H9 (cell line): Measurements from ENCODE around the gene DGLUCY. TPM values are rescaled to one million over a fixed set of nuclear protein-coding genes. Genes with fewer than 3 reads are reported as not detected.

Source experiments
- DNase-seq: peaks from one replicate; pipeline ENCODE4 v3.0.0-alpha.2; 2017
- H2AFZ ChIP-seq: one replicate; pipeline ENCODE4 v1.6.1; 2013; ENCODE audit warnings: mild to moderate bottlenecking, low read length, control low read depth, moderate library complexity
- H2AK5ac ChIP-seq: 2 replicates; pipeline ENCODE4 v1.6.1; 2013; ENCODE audit warnings: low read length, control low read depth, mixed read lengths; ENCODE audit not compliant: insufficient read length
- H2BK120ac ChIP-seq: one replicate; pipeline ENCODE4 v1.6.1; 2013; ENCODE audit warnings: low read depth, mild to moderate bottlenecking, low read length, control low read depth, inconsistent platforms; ENCODE audit not compliant: poor library complexity, severe bottlenecking
- H2BK12ac ChIP-seq: 2 replicates; pipeline ENCODE4 v1.6.1; 2013; ENCODE audit warnings: low read length, control low read depth, mixed read lengths, low read depth; ENCODE audit not compliant: insufficient read length
- H2BK15ac ChIP-seq: 2 replicates; pipeline ENCODE4 v1.6.1; 2013; ENCODE audit warnings: low read depth, low read length, control low read depth
- H2BK20ac ChIP-seq: one replicate; pipeline ENCODE4 v1.6.1; 2013; ENCODE audit warnings: low read depth, mild to moderate bottlenecking, low read length, control low read depth, inconsistent platforms; ENCODE audit not compliant: poor library complexity, severe bottlenecking
- H2BK5ac ChIP-seq: 2 replicates; pipeline ENCODE4 v1.6.1; 2013; ENCODE audit warnings: low read length, control low read depth, mixed read lengths; ENCODE audit not compliant: insufficient read length
- H3K14ac ChIP-seq: 2 replicates; pipeline ENCODE4 v1.6.1; 2013; ENCODE audit warnings: low read length, control low read depth; ENCODE audit not compliant: insufficient read depth
- H3K18ac ChIP-seq: 2 replicates; pipeline ENCODE4 v1.6.1; 2013; ENCODE audit warnings: low read depth, mild to moderate bottlenecking, mixed read lengths, low read length, control low read depth; ENCODE audit not compliant: insufficient read length
- H3K23ac ChIP-seq: 2 replicates; pipeline ENCODE4 v1.6.1; 2013; ENCODE audit warnings: low read length, control low read depth, mixed read lengths, low read depth; ENCODE audit not compliant: insufficient read length
- H3K23me2 ChIP-seq: 2 replicates; pipeline ENCODE4 v1.6.1; 2013; ENCODE audit warnings: low read depth, mild to moderate bottlenecking, mixed read lengths, low read length, control low read depth; ENCODE audit not compliant: insufficient read length, poor library complexity, severe bottlenecking
- H3K27ac ChIP-seq: 2 replicates; pipeline ENCODE4 v1.5.1; 2013; ENCODE audit warnings: low read length, control low read depth, mixed read lengths, low read depth; ENCODE audit not compliant: insufficient read length
- H3K27me3 ChIP-seq: 2 replicates; pipeline ENCODE4 v1.6.1; 2013; ENCODE audit warnings: low read length, control low read depth, inconsistent platforms; ENCODE audit not compliant: insufficient read depth
- H3K4ac ChIP-seq: 2 replicates; pipeline ENCODE4 v1.6.1; 2013; ENCODE audit warnings: low read depth, mild to moderate bottlenecking, control low read depth, inconsistent platforms, low read length, moderate library complexity
- H3K4me1 ChIP-seq: 2 replicates; pipeline ENCODE4 v1.6.1; 2013; ENCODE audit warnings: low read length, control low read depth, inconsistent platforms; ENCODE audit not compliant: insufficient read depth
- H3K4me2 ChIP-seq: 2 replicates; pipeline ENCODE4 v1.6.1; 2013; ENCODE audit warnings: low read length, control low read depth, mixed read lengths; ENCODE audit not compliant: insufficient read length, insufficient read depth
- H3K56ac ChIP-seq: 2 replicates; pipeline ENCODE4 v1.6.1; 2013; ENCODE audit warnings: low read depth, mild to moderate bottlenecking, mixed read lengths, low read length, control low read depth; ENCODE audit not compliant: insufficient read length
- H3K79me1 ChIP-seq: 2 replicates; pipeline ENCODE4 v1.6.1; 2013; ENCODE audit warnings: low read depth, mild to moderate bottlenecking, moderate library complexity, low read length, control low read depth, inconsistent platforms; ENCODE audit not compliant: insufficient read depth, poor library complexity, severe bottlenecking
- H3K79me2 ChIP-seq: 2 replicates; pipeline ENCODE4 v1.6.1; 2013; ENCODE audit warnings: low read length, control low read depth, inconsistent platforms; ENCODE audit not compliant: insufficient read depth
- H3K9ac ChIP-seq: 2 replicates; pipeline ENCODE4 v1.6.1; 2013; ENCODE audit warnings: low read length, control low read depth, mixed read lengths; ENCODE audit not compliant: insufficient read length; ENCODE audit errors: extremely low read depth
- H3K9me3 ChIP-seq: one replicate; pipeline ENCODE4 v1.6.1; 2013; ENCODE audit warnings: low read depth, low read length, inconsistent platforms; ENCODE audit not compliant: control insufficient read depth
- H3T11ph ChIP-seq: one replicate; pipeline ENCODE4 v1.6.1; 2013; ENCODE audit warnings: mild to moderate bottlenecking, low read length, control low read depth, inconsistent platforms
- H4K20me1 ChIP-seq: one replicate; pipeline ENCODE4 v1.6.1; 2013; ENCODE audit not compliant: control insufficient read depth, insufficient read length, insufficient read depth
- H4K5ac ChIP-seq: 2 replicates; pipeline ENCODE4 v1.6.1; 2013; ENCODE audit warnings: low read depth, mild to moderate bottlenecking, mixed read lengths, low read length, control low read depth; ENCODE audit not compliant: insufficient read length
- H4K8ac ChIP-seq: replicated peaks from 2 replicates; pipeline ENCODE4 v1.6.1; 2013; ENCODE audit warnings: low read length, control low read depth, mixed read lengths, low read depth; ENCODE audit not compliant: insufficient read length
- H4K91ac ChIP-seq: 2 replicates; pipeline ENCODE4 v1.6.1; 2013; ENCODE audit warnings: low read depth, mild to moderate bottlenecking, moderate library complexity, mixed read lengths, low read length, control low read depth; ENCODE audit not compliant: insufficient read length
- H3K27ac Mint-ChIP-seq, 3 experiments: 2 replicates in 2 of 3; 3 replicates in 1 of 3; pipeline ENCODE4 v1.8.0; 2020 to 2021; ENCODE audit warnings: mixed read lengths in 3 of 3, mild to moderate bottlenecking in 1 of 3, moderate library complexity in 1 of 3
- H3K27me3 Mint-ChIP-seq: 2 replicates; pipeline ENCODE4 v1.8.0; 2021; ENCODE audit warnings: low read depth, mild to moderate bottlenecking, moderate library complexity, mixed read lengths
- H3K36me3 Mint-ChIP-seq, 3 experiments: 2 replicates in 2 of 3; 3 replicates in 1 of 3; pipeline ENCODE4 v1.8.0; 2020 to 2021; ENCODE audit warnings: low read depth in 3 of 3, mixed read lengths in 3 of 3; ENCODE audit not compliant: insufficient read depth in 1 of 3
- H3K4me1 Mint-ChIP-seq, 2 experiments: 2 replicates each; pipeline ENCODE4 v1.8.0; 2020; ENCODE audit warnings: mixed read lengths in 2 of 2
- H3K4me3 Mint-ChIP-seq, 2 experiments: 2 replicates in 1 of 2; 3 replicates in 1 of 2; pipeline ENCODE4 v1.8.0; 2020 to 2021; ENCODE audit warnings: mild to moderate bottlenecking in 2 of 2, mixed read lengths in 2 of 2, moderate library complexity in 1 of 2
- H3K9me3 Mint-ChIP-seq, 2 experiments: 2 replicates in 1 of 2; 3 replicates in 1 of 2; pipeline ENCODE4 v1.8.0; 2020; ENCODE audit warnings: mild to moderate bottlenecking in 2 of 2, mixed read lengths in 2 of 2, moderate library complexity in 1 of 2
- CTCF ChIP-seq: fragments of 200-600 bp; sonication (generic); conservative IDR thresholded peaks from 3 replicates; pipeline ENCODE4 v1.8.0; 2021; ENCODE audit warnings: antibody characterized with exemption, mild to moderate bottlenecking
- WGBS: extraction: QIAGEN DNeasy Blood & Tissue Kit; methylation state at CpG from one replicate; pipeline ENCODE4 v1.1.7; 2013; ENCODE audit warnings: missing lambda C conversion rate, low lambda C conversion rate, mixed read lengths; ENCODE audit not compliant: insufficient read length; ENCODE audit errors: extremely low coverage; 5-methylcytosine and 5-hydroxymethylcytosine counted together
- total RNA-seq: library from RNA; stranded (reverse); gene quantifications from 2 replicates; pipeline ENCODE4 v1.2.1, GENCODE V29; 2021

Gene DGLUCY
- total RNA-seq, 1 experiment from 2014 or later, result 29.6 TPM

- TF ChIP-seq CTCF, result no peak
- H4K20me1 ChIP-seq, result no peaks in the 10 kb centered on the region
- no peaks in the 10 kb centered on the region for H3K9me3 ChIP-seq
- peaks cover 4 to 18% of the 10 kb centered on the region in 2 experiments; a peak in 3 of 4 replicates for H3K4me1 Mint-ChIP-seq
- H2BK12ac ChIP-seq, result no peak overlapping the region
- no peak overlapping the region for H2BK120ac ChIP-seq
- H3K4me2 ChIP-seq, result no peak overlapping the region
- H3K79me1 ChIP-seq, result no peaks in the 10 kb centered on the region
- no peak overlapping the region for H3K4me3 Mint-ChIP-seq
- no peaks in the 10 kb centered on the region; a peak in 1 of 7 replicates for H3K36me3 Mint-ChIP-seq
- no peak overlapping the region for H4K5ac ChIP-seq
- H4K91ac ChIP-seq, result no peak overlapping the region
- peaks cover 0 to 3% of the 10 kb centered on the region in 2 experiments; a peak in 2 of 5 replicates for H3K9me3 Mint-ChIP-seq
- H3K23me2 ChIP-seq, result no peaks in the 10 kb centered on the region
- H4K8ac ChIP-seq, result no peak overlapping the region
- no peak overlapping the region for H3K9ac ChIP-seq
- H2BK15ac ChIP-seq, result no peak overlapping the region
- no peak overlapping the region for H3K27ac Mint-ChIP-seq
- no peak overlapping the region for H2AK5ac ChIP-seq
- H3K4ac ChIP-seq, result no peak overlapping the region
- H3K23ac ChIP-seq, result no peak overlapping the region
- WGBS, result no CpG with 5 or more reads among the region's 7 CpGs
- H3K27me3 ChIP-seq, result no peaks in the 10 kb centered on the region
- H3K4me1 ChIP-seq, result no peaks in the 10 kb centered on the region
- no peak overlapping the region for H3T11ph ChIP-seq
- no peak overlapping the region for H3K18ac ChIP-seq
- no peak overlapping the region for H2BK5ac ChIP-seq
- no peak overlapping the region for H3K56ac ChIP-seq
- no peak overlapping the region for H2BK20ac ChIP-seq
- H2AFZ ChIP-seq, result no peak overlapping the region
- H3K14ac ChIP-seq, result no peak overlapping the region
- H3K79me2 ChIP-seq, result no peaks in the 10 kb centered on the region
- no peak overlapping the region for H3K27ac ChIP-seq
- H3K27me3 Mint-ChIP-seq, result peaks cover 20% of the 10 kb centered on the region
- no peak for DNase-seq
Measured at GRCh38 chr14:91241863-91242262, 128.0 kb downstream of the DGLUCY start.
